HG03139 (cell line): ENCODE data around the gene LRP1-AS.

Experiments
- ATAC-seq: cut with Tn5 transposase; IDR thresholded peaks from one replicate; pipeline ENCODE4 v1.9.1; 2021; ENCODE audit not compliant: unreplicated experiment

LRP1-AS gene

DNA sequence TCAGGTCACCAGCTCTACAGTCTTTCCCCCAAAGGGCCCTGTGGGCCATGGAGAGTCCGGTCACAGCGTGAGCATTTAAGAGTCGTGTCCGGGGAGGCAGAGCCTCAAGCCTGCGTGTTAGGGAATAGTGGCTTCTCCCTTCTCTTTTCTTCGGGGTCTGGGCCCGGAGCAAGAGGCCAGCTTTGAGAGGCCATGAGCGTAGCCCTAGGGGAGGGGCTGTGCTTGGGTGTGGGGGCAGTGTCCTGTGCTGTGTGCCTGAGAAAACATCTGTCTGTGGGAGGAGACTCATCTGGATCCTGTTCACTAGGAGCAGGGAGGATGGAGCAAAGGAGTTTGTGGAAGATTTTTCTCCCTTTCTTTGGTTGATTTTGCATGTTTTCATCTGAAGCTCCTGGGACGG, 5.3 kb downstream of the LRP1-AS start:
- no peak for ATAC-seq

DNA sequence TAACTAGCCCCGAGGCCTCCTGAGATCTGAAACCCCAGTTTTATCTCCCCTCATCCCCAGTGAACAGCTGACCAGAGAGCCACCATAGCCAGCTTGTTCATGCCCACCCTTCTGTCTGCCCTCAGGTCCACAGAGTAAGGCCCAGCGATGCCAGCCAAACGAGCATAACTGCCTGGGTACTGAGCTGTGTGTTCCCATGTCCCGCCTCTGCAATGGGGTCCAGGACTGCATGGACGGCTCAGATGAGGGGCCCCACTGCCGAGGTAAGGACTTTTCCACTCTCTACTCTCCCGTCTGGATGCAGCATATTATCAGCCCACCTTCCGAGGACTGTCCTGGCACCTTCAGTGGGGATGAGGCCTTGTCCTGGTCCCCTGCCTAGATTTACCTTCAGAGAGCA, 6.2 kb downstream of the LRP1-AS start:
- no peak for ATAC-seq

DNA sequence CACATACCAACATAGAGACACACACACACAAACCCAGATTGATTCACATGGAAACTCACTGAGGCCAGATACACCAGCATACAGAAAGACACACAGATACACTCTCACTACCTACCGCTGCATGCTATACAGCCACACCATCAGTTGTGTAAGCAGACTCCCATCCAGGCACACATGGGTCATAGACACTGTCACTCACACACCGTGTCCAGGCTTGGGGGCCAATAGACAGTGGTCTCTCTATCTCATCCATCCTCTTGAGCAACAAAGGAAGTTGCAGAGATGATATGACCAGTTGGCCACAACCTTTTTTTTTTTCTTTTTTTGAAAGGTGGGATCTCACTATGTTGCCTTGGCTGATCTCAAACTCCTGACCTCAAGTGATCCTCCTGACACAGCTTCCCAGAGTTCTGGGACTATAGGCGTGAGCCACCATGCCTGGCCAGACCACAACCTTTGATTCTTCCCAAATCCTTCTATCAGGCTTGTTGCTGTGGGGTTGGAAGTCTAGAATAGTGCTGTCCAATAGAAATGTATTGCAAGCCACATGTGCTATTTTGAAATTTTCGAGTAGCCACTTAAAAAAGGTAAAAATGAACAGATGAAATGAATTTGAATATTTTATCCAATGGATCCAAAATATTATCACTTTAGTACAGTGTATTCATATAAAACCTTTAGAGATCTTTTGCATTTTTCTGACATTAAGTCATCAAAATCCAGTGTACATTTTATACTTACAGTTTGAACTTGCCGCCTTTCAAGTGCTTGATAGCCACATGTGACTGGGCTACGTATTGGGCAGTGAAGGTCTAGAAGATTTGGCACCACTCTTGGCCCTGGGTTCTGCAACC, 7.4 kb downstream of the LRP1-AS start:
- ATAC-seq = no peak

GRCh38 chr12:57138526-57139272, 8.7 kb downstream of the LRP1-AS start:
- no peak for ATAC-seq

DNA sequence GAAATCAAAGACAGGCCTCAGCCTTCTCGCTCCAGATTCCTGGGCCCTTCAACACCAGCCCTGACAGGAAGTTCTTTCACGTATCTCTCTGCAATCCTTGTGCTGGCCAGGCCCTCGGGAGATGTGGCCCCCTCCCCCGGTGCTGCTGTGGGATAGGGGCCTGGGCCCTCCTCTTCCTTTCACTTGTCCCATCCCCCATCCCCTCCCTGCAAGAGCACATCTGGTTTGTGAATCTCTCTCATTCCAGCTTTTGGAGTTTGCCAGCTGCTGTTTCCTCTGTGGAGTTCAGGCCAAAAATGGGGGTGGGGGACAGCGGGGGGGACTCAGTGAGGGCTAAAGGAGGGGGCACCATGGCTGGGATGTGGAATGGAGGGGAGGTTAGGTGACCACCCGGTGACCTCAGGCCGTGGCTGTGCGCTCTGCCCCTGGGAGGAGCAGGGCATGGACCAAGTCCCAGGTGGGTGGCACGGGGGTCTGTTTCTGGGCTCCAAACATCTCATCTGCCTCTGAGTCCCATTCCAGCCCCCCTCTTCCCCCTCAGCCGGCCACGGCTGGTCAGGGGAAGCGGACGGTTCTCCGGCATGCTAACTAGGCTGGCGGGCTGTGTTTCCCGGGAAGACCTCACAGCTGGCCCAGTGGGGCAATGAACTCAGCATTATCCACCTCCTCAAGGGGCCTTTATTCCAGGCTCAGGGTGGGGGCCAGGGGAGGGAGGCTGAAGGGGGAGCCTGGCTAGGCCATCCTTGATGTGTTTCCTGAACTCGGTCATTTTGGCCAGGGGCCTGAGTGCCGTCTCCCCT, 11.7 kb downstream of the LRP1-AS start:
- no peak for ATAC-seq

DNA sequence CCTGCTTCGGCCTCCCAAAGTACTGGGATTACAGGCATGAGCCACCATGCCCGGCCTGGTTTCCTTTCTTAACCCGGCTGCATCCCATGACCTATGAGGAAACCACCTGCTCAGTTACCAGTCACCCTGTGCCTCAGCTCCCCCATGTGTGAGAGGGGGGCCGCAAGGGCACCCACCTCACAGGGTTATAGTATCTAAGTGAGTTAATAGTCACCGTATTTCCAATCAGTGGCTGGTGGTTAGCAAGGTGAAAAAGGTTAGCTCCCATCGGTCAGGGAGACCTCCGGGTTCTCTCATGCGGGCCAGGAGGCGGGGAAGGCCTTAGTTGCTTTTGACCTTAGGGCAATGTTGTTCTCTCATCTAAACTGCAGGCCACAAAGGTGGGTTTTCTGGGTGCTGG, 12.5 kb downstream of the LRP1-AS start:
- ATAC-seq = no peak

GRCh38 chr12:57133916-57134315, 13.5 kb downstream of the LRP1-AS start:
- ATAC-seq = no peak

DNA sequence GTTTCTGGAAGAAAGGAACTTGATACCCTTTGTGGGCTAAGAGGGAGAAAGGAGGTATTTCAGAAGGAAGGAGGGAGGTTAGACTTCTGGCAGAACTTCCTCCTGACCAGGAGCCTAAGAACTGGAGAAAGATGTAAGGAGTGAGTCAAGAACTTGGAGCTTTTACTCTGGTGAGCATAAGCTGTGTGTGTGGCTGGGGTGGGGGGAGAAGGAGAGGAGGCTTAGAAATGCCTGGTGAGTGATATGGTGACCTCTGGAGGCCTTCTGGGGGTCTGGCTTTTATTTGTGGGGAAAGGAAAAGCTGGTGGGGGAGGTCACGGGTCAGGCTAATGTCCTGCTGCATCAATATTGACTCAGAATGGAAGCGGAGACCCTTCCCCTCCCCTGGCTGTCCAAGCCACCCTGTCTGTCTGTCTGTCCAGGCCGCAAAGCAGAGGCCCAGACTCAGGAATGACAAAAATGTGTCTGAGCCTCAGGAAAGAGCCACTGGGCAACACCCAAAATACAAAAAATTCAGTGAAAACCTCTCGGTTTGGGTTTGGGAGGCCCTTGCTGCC, 14.3 kb downstream of the LRP1-AS start:
- ATAC-seq = no peak

- ATAC-seq = no peak
Measured at GRCh38 chr12:57131896-57132744, 15.3 kb downstream of the LRP1-AS start.

DNA sequence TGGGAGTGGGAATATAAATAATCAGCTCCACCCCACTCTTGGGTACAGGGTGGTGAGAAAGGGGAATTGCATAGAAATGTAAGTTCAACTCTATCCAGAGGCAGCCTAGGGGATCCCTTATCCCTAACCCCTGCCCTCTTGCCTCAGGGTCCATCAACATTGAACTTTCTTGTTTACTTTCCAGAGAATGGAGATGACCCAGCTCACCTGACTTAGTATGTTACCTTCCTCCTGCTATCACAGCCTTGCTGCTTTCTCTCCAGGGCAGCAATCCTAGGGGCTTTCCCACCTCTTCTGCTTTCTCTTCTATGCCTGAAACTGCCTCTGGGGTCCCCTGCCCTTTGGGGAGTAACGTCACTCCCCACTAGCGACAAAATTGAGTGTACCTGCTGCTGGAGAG, 16.5 kb downstream of the LRP1-AS start:
- no peak for ATAC-seq

DNA sequence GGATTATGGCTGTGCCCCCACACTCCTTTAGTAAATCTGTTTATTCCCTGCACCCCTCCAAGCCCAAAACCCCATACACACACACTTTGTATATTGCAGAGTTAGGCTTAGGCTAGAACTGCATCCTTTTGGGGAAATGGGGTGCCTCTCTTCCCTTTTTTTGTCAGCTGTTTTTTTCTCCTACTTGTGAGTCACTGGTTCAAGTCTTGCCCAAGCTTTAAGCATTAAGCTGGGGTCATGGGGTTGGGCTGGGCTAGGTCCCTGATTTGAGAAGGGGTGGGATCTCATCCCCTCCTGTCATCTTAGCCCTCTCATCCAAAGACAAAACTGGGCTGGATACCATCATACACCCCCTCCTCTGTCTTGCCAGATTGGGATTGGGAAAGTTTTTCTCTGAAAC, 17.5 kb downstream of the LRP1-AS start:
- ATAC-seq = no peak

DNA sequence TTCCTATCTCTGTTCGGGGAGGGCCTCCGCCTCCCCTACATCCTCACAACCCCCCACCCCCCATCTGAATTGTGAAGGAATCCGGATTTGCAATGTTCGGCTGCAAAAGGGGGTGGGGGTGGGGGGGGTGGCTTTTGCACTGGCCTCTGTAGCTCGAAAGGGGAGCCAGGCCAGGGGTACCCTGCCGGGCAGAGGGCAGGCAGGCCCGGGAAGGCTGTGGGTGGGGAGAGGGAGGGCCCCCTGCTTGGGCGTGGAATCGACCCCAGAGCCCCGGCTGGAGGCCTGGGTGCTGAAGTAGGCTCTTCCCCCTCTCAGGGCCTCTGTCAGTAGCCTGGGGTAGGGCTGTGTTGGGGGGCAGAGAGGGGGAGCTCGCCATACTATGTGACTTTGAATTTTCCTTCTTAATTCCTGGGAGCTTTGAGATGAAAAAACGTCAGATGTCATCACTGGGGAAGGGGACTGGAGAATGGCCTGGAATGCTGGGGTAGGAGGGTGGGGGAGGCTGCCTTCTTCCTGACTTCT, 18.0 kb downstream of the LRP1-AS start:
- ATAC-seq = no peak

DNA sequence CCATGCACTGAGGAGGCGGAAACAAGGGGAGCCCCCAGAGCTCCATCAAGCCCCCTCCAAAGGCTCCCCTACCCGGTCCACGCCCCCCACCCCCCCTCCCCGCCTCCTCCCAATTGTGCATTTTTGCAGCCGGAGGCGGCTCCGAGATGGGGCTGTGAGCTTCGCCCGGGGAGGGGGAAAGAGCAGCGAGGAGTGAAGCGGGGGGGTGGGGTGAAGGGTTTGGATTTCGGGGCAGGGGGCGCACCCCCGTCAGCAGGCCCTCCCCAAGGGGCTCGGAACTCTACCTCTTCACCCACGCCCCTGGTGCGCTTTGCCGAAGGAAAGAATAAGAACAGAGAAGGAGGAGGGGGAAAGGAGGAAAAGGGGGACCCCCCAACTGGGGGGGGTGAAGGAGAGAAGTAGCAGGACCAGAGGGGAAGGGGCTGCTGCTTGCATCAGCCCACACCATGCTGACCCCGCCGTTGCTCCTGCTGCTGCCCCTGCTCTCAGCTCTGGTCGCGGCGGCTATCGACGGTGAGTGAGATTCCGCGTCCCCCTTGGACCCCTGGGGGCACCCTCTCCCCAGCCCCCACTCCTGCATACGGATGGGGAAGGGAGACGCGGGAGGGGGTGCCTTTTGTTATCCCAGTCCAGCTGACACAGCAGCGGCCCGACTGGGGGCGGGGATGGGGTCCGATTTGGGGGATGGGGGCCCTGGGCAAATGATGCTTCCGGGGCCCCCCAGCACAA, 18.7 kb downstream of the LRP1-AS start:
- ATAC-seq = no peak

GRCh38 chr12:57127726-57128518, 19.5 kb downstream of the LRP1-AS start, which contains the start of gene LRP1:
Gene LRP1, plus strand, starts transcription at chr12:57128483. Its CDS starts 482 bp downstream, at chr12:57128965.
- ATAC-seq = no peak

DNA sequence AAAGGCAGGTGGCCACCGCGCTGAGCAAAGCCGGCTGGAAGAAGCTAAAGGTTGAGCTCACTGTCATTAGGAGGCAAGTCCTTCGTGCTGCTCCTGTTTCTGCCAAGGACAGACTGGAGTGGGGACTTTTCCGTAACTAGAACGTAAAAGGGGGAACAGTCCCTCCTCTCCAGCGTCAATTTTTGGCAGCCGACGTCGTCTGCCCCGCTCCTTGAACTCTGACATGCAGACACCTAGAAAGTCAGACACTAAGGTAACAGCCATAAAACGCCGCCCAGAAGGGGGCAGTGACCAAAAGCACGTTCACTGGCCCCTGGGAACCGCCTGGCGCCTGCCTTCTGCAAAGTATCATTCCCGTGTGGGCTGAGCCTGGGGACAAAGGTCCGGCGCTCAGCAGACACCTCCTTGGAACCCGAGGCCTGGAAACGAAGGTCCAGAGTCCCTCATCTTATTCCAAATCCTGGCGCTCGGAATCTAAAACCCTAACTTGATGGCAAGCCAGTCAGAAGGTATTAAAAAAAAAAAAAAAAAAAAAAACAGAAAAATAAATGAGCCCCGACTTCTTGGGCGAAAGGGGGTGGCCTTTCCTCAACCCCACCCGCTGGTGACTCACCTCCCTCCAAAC, 20.2 kb downstream of the LRP1-AS start:
- ATAC-seq = no peak

DNA sequence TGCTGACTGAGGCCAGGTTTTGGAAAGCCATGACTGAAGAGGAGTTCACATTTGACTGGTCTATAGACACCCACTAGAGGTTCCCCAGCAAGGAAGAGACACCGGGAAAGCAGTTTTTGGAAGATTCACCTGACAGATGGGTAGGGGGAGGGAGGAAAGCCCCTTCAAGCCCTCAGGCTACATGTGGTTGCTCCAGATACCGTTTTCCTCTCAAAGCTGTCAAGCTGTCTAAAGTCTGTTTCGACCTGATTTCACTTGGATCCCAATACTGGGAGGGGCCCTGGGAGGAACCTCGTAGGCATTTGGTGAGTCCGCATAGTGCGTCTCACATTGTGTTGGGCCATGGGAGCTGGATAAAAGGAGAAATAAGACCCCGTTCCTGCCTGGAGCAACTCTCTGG, 20.9 kb downstream of the LRP1-AS start:
- ATAC-seq = no peak

GRCh38 chr12:57126061-57126460, 21.4 kb downstream of the LRP1-AS start:
- no peak for ATAC-seq

GRCh38 chr12:57124261-57124877, 23.1 kb downstream of the LRP1-AS start:
- ATAC-seq = no peak
